ENCODE data around the gene NTPCR.

NTPCR gene

GRCh38 chr1:233016798-233017197, 66.4 kb downstream of the NTPCR start:
- Histone ChIP-seq H3K27ac (replicated peaks) (no peak overlapping the region), H3K27me3 (ENCODE audit: insufficient read depth, poor library complexity, severe bottlenecking) (no peaks in the 10 kb centered on the region), H3K4me3 (replicated peaks; ENCODE audit: insufficient read depth, low read length) (no peak overlapping the region)
- DNase-seq (ENCODE audit: low read depth in 1 of 2, low spot score in 1 of 2): no peak
- TF ChIP-seq GABPA (IDR thresholded peaks at IDR 0.05; ENCODE audit: low read depth) (no peak), POLR2AphosphoS5 (IDR thresholded peaks at IDR 0.05; ENCODE audit: low read depth) (no peak), REST (IDR thresholded peaks at IDR 0.05; ENCODE audit: insufficient replicate concordance, low read depth) (no peak), SPI1 (IDR thresholded peaks at IDR 0.05; ENCODE audit: borderline replicate concordance, low read depth) (no peak), CTCF (IDR thresholded peaks at IDR 0.05; ENCODE audit: insufficient read depth, low read length) (no peak)

GRCh38 chr1:233019083-233019482, 68.7 kb downstream of the NTPCR start:
- Histone ChIP-seq H3K27ac (replicated peaks) (no peak overlapping the region), H3K27me3 (ENCODE audit: insufficient read depth, poor library complexity, severe bottlenecking) (no peaks in the 10 kb centered on the region), H3K4me3 (replicated peaks; ENCODE audit: insufficient read depth, low read length) (no peak overlapping the region)
- no peak for DNase-seq (ENCODE audit: low read depth in 1 of 2, low spot score in 1 of 2)
- TF ChIP-seq GABPA (IDR thresholded peaks at IDR 0.05; ENCODE audit: low read depth) (no peak), REST (IDR thresholded peaks at IDR 0.05; ENCODE audit: insufficient replicate concordance, low read depth) (no peak), CTCF (IDR thresholded peaks at IDR 0.05; ENCODE audit: insufficient read depth, low read length) (no peak), SPI1 (IDR thresholded peaks at IDR 0.05; ENCODE audit: borderline replicate concordance, low read depth) (peak; percentile 48; the same call in 1 of the 2 replicates), POLR2AphosphoS5 (IDR thresholded peaks at IDR 0.05; ENCODE audit: low read depth) (no peak)

GRCh38 chr1:233019778-233020325, 69.4 kb downstream of the NTPCR start:
- H3K27ac ChIP-seq (replicated peaks): no peak overlapping the region
- no peak overlapping the region for H3K4me3 ChIP-seq (replicated peaks; ENCODE audit: insufficient read depth, low read length)
- TF ChIP-seq SPI1 (IDR thresholded peaks at IDR 0.05; ENCODE audit: borderline replicate concordance, low read depth) (no peak), GABPA (IDR thresholded peaks at IDR 0.05; ENCODE audit: low read depth) (no peak), POLR2AphosphoS5 (IDR thresholded peaks at IDR 0.05; ENCODE audit: low read depth) (no peak), CTCF (IDR thresholded peaks at IDR 0.05; ENCODE audit: insufficient read depth, low read length) (no peak), REST (IDR thresholded peaks at IDR 0.05; ENCODE audit: insufficient replicate concordance, low read depth) (no peak)
- no peaks in the 10 kb centered on the region for H3K27me3 ChIP-seq (ENCODE audit: insufficient read depth, poor library complexity, severe bottlenecking)
- DNase-seq (ENCODE audit: low read depth in 1 of 2, low spot score in 1 of 2): no peak

Measured in HL-60 (cell line).